Endothelial cell of umbilical vein (primary cell): ENCODE measurements around the gene KIFC3. TPM values are rescaled to one million over a fixed set of nuclear protein-coding genes. Genes with fewer than 3 reads are reported as not detected.
"Not testable (repeated sequence)": the region's sequence is repeated elsewhere in the genome, so short reads cannot be mapped to it uniquely, and the experiment has no call there.

Experiments
- BruUV-seq: library from RNA; stranded (reverse); fragments of 400-500 nt; replicated peaks from 2 replicates; lab custom pipeline; 2021; lab: Mats Ljungman, UMichigan
- CTCF ChIA-PET: fragments of 300-600, 350-600 bp; sonication (Branson Sonifier 250); formaldehyde crosslinking; loops from one replicate; lab custom pipeline; 2021; ENCODE audit warnings: antibody characterized with exemption, inconsistent platforms; lab: Charles Lee
- POLR2A ChIA-PET: fragments of 300-600, 350-600 bp; sonication (Branson Sonifier 250); formaldehyde crosslinking; loops from one replicate; lab custom pipeline; 2021; ENCODE audit warnings: antibody characterized with exemption, inconsistent platforms; lab: Charles Lee
- DNase-seq: peaks from one replicate; pipeline ENCODE4 v3.0.0-alpha.2; 2011; ENCODE audit warnings: low read depth, low spot score
- FAIRE-seq: peaks from 2 replicates; lab custom pipeline; 2011; peaks lifted over from hg19 to GRCh38; lab: Jason Lieb, UNC
- H2AFZ ChIP-seq: 2 replicates; pipeline ENCODE4 v1.6.0; 2012; ENCODE audit warnings: low read depth, low read length, control low read depth, inconsistent platforms
- H3K27ac ChIP-seq: 2 replicates; pipeline ENCODE4 v1.5.1; 2011; ENCODE audit warnings: low read depth, mild to moderate bottlenecking, control low read depth, low read length, moderate library complexity; ENCODE audit not compliant: insufficient read depth
- H3K27me3 ChIP-seq, 2 experiments: 2 replicates each; pipeline versions ENCODE4 v1.6.0 to v1.6.1; 2011; ENCODE audit warnings: low read length in 2 of 2, mixed read lengths in 1 of 2; ENCODE audit not compliant: control insufficient read depth in 2 of 2, insufficient read depth in 2 of 2
- H3K36me3 ChIP-seq, 2 experiments: 2 replicates in 1 of 2; 3 replicates in 1 of 2; pipeline ENCODE4 v1.5.1; 2011; ENCODE audit warnings: low read length in 2 of 2, mild to moderate bottlenecking in 1 of 2, moderate library complexity in 1 of 2; ENCODE audit not compliant: control insufficient read depth in 2 of 2, insufficient read depth in 2 of 2; ENCODE audit errors: extremely low read depth in 1 of 2
- H3K4me1 ChIP-seq: 3 replicates; pipeline ENCODE4 v1.5.1; 2011; ENCODE audit warnings: mild to moderate bottlenecking, low read length; ENCODE audit not compliant: control insufficient read depth, insufficient read depth; ENCODE audit errors: extremely low read depth
- H3K4me2 ChIP-seq: 2 replicates; pipeline ENCODE4 v1.6.1; 2011; ENCODE audit warnings: low read length, control low read depth, mixed read lengths; ENCODE audit not compliant: insufficient read depth
- H3K4me3 ChIP-seq, 3 experiments: fragments of 200-600 bp in 1 of 3; sonication (generic), shearing (Covaris generic) in 1 of 3; replicated peaks in 1 of 3; 2 replicates each; pipeline ENCODE4 v1.5.1; 2011 to 2016; ENCODE audit warnings: control low read depth in 3 of 3, low read length in 3 of 3, mild to moderate bottlenecking in 2 of 3, inconsistent platforms in 1 of 3, low read depth in 1 of 3, moderate library complexity in 1 of 3; ENCODE audit not compliant: insufficient read depth in 1 of 3
- H3K79me2 ChIP-seq: 2 replicates; pipeline ENCODE4 v1.6.0; 2012; ENCODE audit warnings: low read length, inconsistent platforms; ENCODE audit not compliant: control insufficient read depth, insufficient read depth
- H3K9ac ChIP-seq: replicated peaks from 2 replicates; pipeline ENCODE3; 2011; ENCODE audit warnings: low read length, control low read depth; ENCODE audit not compliant: insufficient read depth; ENCODE audit errors: extremely low read depth
- H3K9me1 ChIP-seq: replicated peaks from 3 replicates; pipeline ENCODE4 v1.6.0; 2011; ENCODE audit warnings: mild to moderate bottlenecking, low read length; ENCODE audit not compliant: control insufficient read depth, insufficient read depth; ENCODE audit errors: extremely low read depth
- H3K9me3 ChIP-seq: replicated peaks from 2 replicates; pipeline ENCODE4 v1.5.1; 2012; ENCODE audit warnings: low read length, inconsistent platforms; ENCODE audit not compliant: control insufficient read depth, insufficient read depth
- H4K20me1 ChIP-seq: replicated peaks from 2 replicates; pipeline ENCODE3; 2011; ENCODE audit warnings: mild to moderate bottlenecking, low read length; ENCODE audit not compliant: control insufficient read depth, insufficient read depth; ENCODE audit errors: extremely low read depth
- EZH2 ChIP-seq: IDR thresholded peaks from 2 replicates; pipeline ENCODE4 v1.6.1; 2012; ENCODE audit warnings: borderline replicate concordance, low read depth, mild to moderate bottlenecking, moderate library complexity, low read length, inconsistent platforms; ENCODE audit not compliant: severe bottlenecking
- FOS ChIP-seq: IDR thresholded peaks from 2 replicates; pipeline ENCODE4 v1.6.1; 2011; ENCODE audit warnings: mild to moderate bottlenecking, low read length, moderate library complexity, borderline replicate concordance; ENCODE audit not compliant: insufficient read depth
- GATA2 ChIP-seq: IDR thresholded peaks from 2 replicates; pipeline ENCODE4 v1.7.0; 2011; ENCODE audit warnings: low read depth, mild to moderate bottlenecking, moderate library complexity, mixed read lengths, low read length; ENCODE audit not compliant: insufficient read length, insufficient read depth
- JUN ChIP-seq: IDR thresholded peaks from 2 replicates; pipeline ENCODE4 v1.6.1; 2011; ENCODE audit warnings: borderline replicate concordance, low read depth; ENCODE audit not compliant: insufficient read length, insufficient read depth
- MYC ChIP-seq: IDR thresholded peaks from one replicate; pipeline ENCODE4 v1.6.1; 2011; ENCODE audit warnings: mild to moderate bottlenecking, low read depth, low read length
- POLR2A ChIP-seq: IDR thresholded peaks from 2 replicates; pipeline ENCODE4 v1.6.1; 2012; ENCODE audit warnings: low read depth, mild to moderate bottlenecking, control low read depth, low read length
- POLR2AphosphoS5 ChIP-seq: IDR thresholded peaks from 2 replicates; pipeline ENCODE4 v1.6.1; 2012; ENCODE audit warnings: low read depth, mild to moderate bottlenecking, control low read depth, low read length, moderate library complexity; ENCODE audit not compliant: insufficient read depth
- dilution Hi-C: fragments of 300-500 bp; cut with MboI; formaldehyde crosslinking; loops from one replicate; pipeline ENCODE4 v1.15.0; 2019; ENCODE audit warnings: low sequenced_read_pairs; ENCODE audit not compliant: extremely low pct_ligation_motif_present
- intact Hi-C: fragments of 100-400 bp; cut with micrococcal nuclease; formaldehyde crosslinking; loops from one replicate; pipeline ENCODE4 v1.10.0; 2022
- polyA plus RNA-seq, 4 experiments: library from polyadenylated mRNA; depleted of rRNA in 3 of 4; stranded (reverse) in 3 of 4; unstranded in 1 of 4; fragments of >200 nt; gene quantifications; 2 replicates each; pipeline versions ENCODE4 v1.2.1 to v1.2.3, GENCODE V29; 2011 to 2012; ENCODE audit warnings: missing spikeins in 1 of 4
- total RNA-seq: library from RNA; stranded (reverse); gene quantifications from 2 replicates; pipeline ENCODE4 v1.2.3, GENCODE V29; 2021
- TF ChIP-seq, protein P1 (sequence below), 2 donors: IDR thresholded peaks; 1 replicate in 1 of 2; 2 replicates in 1 of 2; pipeline ENCODE4 v1.5.1; 2011; ENCODE audit warnings: low read length in 2 of 2, mild to moderate bottlenecking in 2 of 2, moderate library complexity in 2 of 2, control low read depth in 1 of 2, inconsistent platforms in 1 of 2, low read depth in 1 of 2; ENCODE audit not compliant: insufficient read depth in 1 of 2; ENCODE audit errors: extremely low read depth in 1 of 2
- TF ChIP-seq, protein P2 (sequence below): IDR thresholded peaks from 2 replicates; pipeline ENCODE4 v1.6.1; 2011; ENCODE audit not compliant: insufficient read depth, insufficient read length

The KIFC3 gene
- total and polyA plus RNA-seq, 2 donors (not counting 3 experiments of a cell fraction or from before 2014, with no cell fraction given), result 36.3 to 62.2 TPM

- no peaks in the 10 kb centered on the region for H3K79me2 ChIP-seq
- H2AFZ ChIP-seq, result no peak overlapping the region
- intact Hi-C loops, result no loop called here
- POLR2A ChIA-PET, result no interaction called here
- H3K9me3 ChIP-seq, result no peaks in the 10 kb centered on the region
- no peak overlapping the region for H3K4me3 ChIP-seq
- H3K4me1 ChIP-seq, result peaks cover 2% of the 10 kb centered on the region
- H3K4me2 ChIP-seq, result no peak overlapping the region
- H3K27me3 ChIP-seq, result no peaks in the 10 kb centered on the region
- H3K27ac ChIP-seq, result no peak overlapping the region
- no peaks in the 10 kb centered on the region for H3K9me1 ChIP-seq
- H3K9ac ChIP-seq, result no peak overlapping the region
- no TSS peak for BruUV-seq
- no peaks in the 10 kb centered on the region for H4K20me1 ChIP-seq
- DNase-seq, result no peak
- dilution Hi-C loops, result no loop called here
- TF ChIP-seq POLR2A (no peak), GATA2 (no peak), JUN (no peak), POLR2AphosphoS5 (no peak), FOS (no peak), MYC (no peak), EZH2 (no peak)
- TF ChIP-seq, protein P1, sequence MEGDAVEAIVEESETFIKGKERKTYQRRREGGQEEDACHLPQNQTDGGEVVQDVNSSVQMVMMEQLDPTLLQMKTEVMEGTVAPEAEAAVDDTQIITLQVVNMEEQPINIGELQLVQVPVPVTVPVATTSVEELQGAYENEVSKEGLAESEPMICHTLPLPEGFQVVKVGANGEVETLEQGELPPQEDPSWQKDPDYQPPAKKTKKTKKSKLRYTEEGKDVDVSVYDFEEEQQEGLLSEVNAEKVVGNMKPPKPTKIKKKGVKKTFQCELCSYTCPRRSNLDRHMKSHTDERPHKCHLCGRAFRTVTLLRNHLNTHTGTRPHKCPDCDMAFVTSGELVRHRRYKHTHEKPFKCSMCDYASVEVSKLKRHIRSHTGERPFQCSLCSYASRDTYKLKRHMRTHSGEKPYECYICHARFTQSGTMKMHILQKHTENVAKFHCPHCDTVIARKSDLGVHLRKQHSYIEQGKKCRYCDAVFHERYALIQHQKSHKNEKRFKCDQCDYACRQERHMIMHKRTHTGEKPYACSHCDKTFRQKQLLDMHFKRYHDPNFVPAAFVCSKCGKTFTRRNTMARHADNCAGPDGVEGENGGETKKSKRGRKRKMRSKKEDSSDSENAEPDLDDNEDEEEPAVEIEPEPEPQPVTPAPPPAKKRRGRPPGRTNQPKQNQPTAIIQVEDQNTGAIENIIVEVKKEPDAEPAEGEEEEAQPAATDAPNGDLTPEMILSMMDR (IDR thresholded peaks at IDR 0.05; ENCODE audit: extremely low read depth in 1 of 2, insufficient read depth in 1 of 2, low read depth in 1 of 2, low read length in 2 of 2), result no peak
- TF ChIP-seq, protein P2, sequence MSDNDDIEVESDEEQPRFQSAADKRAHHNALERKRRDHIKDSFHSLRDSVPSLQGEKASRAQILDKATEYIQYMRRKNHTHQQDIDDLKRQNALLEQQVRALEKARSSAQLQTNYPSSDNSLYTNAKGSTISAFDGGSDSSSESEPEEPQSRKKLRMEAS, result no peak
- CTCF ChIA-PET, result interaction anchor here (0.8 to 1.6 kb wide), 2 partner anchors 16 to 19 kb away, joined by 3 read pairs; partner anchors contain the start of gene KIFC3
- H3K36me3 ChIP-seq, result peaks cover 0 to 19% of the 10 kb centered on the region in 2 experiments
- FAIRE-seq, result no peak
These were observed 19.2 kb downstream of the KIFC3 start for GRCh38 chr16:57783116-57783515.

GRCh38 chr16:57782607-57783055, 19.7 kb downstream of the KIFC3 start:
- H3K79me2 ChIP-seq, FAIRE-seq, H3K27me3 ChIP-seq, H3K4me3 ChIP-seq, POLR2A ChIA-PET, DNase-seq, H4K20me1 ChIP-seq, H3K9me3 ChIP-seq, intact Hi-C loops, H3K9me1 ChIP-seq, H3K4me2 ChIP-seq, H3K9ac ChIP-seq, CTCF ChIA-PET, H3K4me1 ChIP-seq, H2AFZ ChIP-seq, BruUV-seq, dilution Hi-C loops: not testable (repeated sequence)
- Histone ChIP-seq H3K27ac (peak overlapping the region; percentile 33), H3K36me3 (peaks cover 0 to 15% of the 10 kb centered on the region in 2 experiments)
